ENCODE measurements around the gene AFDN. TPM values are rescaled to one million over a fixed set of nuclear protein-coding genes. Genes with fewer than 3 reads are reported as not detected.

The AFDN gene
- total RNA-seq, 2 donors from 2014 or later, result 214 to 239 TPM

GRCh38 chr6:167842457-167842856 lies 15.7 kb downstream of the AFDN start:
- Histone ChIP-seq H3K27me3 (ENCODE audit: control insufficient read depth, insufficient read depth, low read length, poor library complexity, severe bottlenecking) (no peaks in the 10 kb centered on the region), H3K4me3 (ENCODE audit: low read length) (no peak overlapping the region), H3K27ac (ENCODE audit: low read depth, low read length) (no peak overlapping the region), H3K4me1 (ENCODE audit: control insufficient read depth, insufficient read depth, low read length) (peaks cover 12% of the 10 kb centered on the region), H3K9ac (ENCODE audit: extremely low read depth, low read length, poor library complexity, severe bottlenecking) (no peak overlapping the region), H3K9me3 (ENCODE audit: control insufficient read depth, low read length) (no peaks in the 10 kb centered on the region), H3K36me3 (ENCODE audit: control insufficient read depth, insufficient read depth, low read length) (no peaks in the 10 kb centered on the region)
- Mint-ChIP-seq H3K27me3 (ENCODE audit: insufficient read depth) (no peaks in the 10 kb centered on the region), H3K27ac (no peak overlapping the region), H3K36me3 (ENCODE audit: low read depth) (no peaks in the 10 kb centered on the region), H3K4me1 (peaks cover 37% of the 10 kb centered on the region), H3K9me3 (no peaks in the 10 kb centered on the region), H3K4me3 (no peak overlapping the region)
- 100% methylated on average over 1 of the region's 1 CpG; no CpG with 5 or more reads in 1 of the 2 experiments for WGBS, 2 experiments (ENCODE audit: insufficient coverage in 1 of 2, insufficient read length in 1 of 2)
- DNase-seq, result no peak
- TF ChIP-seq, protein P1, sequence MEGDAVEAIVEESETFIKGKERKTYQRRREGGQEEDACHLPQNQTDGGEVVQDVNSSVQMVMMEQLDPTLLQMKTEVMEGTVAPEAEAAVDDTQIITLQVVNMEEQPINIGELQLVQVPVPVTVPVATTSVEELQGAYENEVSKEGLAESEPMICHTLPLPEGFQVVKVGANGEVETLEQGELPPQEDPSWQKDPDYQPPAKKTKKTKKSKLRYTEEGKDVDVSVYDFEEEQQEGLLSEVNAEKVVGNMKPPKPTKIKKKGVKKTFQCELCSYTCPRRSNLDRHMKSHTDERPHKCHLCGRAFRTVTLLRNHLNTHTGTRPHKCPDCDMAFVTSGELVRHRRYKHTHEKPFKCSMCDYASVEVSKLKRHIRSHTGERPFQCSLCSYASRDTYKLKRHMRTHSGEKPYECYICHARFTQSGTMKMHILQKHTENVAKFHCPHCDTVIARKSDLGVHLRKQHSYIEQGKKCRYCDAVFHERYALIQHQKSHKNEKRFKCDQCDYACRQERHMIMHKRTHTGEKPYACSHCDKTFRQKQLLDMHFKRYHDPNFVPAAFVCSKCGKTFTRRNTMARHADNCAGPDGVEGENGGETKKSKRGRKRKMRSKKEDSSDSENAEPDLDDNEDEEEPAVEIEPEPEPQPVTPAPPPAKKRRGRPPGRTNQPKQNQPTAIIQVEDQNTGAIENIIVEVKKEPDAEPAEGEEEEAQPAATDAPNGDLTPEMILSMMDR (conservative IDR thresholded peaks at IDR 0.05), result peak; percentile 34

GRCh38 chr6:167843023-167843422 lies 16.3 kb downstream of the AFDN start:
- Mint-ChIP-seq H3K27ac (no peak overlapping the region), H3K4me1 (peaks cover 43% of the 10 kb centered on the region), H3K4me3 (no peak overlapping the region), H3K9me3 (no peaks in the 10 kb centered on the region), H3K36me3 (ENCODE audit: low read depth) (no peaks in the 10 kb centered on the region), H3K27me3 (ENCODE audit: insufficient read depth) (no peaks in the 10 kb centered on the region)
- Histone ChIP-seq H3K9ac (ENCODE audit: extremely low read depth, low read length, poor library complexity, severe bottlenecking) (no peak overlapping the region), H3K27me3 (ENCODE audit: control insufficient read depth, insufficient read depth, low read length, poor library complexity, severe bottlenecking) (no peaks in the 10 kb centered on the region), H3K27ac (ENCODE audit: low read depth, low read length) (no peak overlapping the region), H3K36me3 (ENCODE audit: control insufficient read depth, insufficient read depth, low read length) (no peaks in the 10 kb centered on the region), H3K4me1 (ENCODE audit: control insufficient read depth, insufficient read depth, low read length) (peaks cover 12% of the 10 kb centered on the region), H3K9me3 (ENCODE audit: control insufficient read depth, low read length) (no peaks in the 10 kb centered on the region), H3K4me3 (ENCODE audit: low read length) (no peak overlapping the region)
- 86 to 94% methylated on average over 1 of the region's 1 CpG for whole genome bisulfite sequencing, 2 experiments (ENCODE audit: insufficient coverage in 1 of 2, insufficient read length in 1 of 2)
- TF ChIP-seq, protein P1 (conservative IDR thresholded peaks at IDR 0.05), result no peak
- no peak for DNase-seq

DNA sequence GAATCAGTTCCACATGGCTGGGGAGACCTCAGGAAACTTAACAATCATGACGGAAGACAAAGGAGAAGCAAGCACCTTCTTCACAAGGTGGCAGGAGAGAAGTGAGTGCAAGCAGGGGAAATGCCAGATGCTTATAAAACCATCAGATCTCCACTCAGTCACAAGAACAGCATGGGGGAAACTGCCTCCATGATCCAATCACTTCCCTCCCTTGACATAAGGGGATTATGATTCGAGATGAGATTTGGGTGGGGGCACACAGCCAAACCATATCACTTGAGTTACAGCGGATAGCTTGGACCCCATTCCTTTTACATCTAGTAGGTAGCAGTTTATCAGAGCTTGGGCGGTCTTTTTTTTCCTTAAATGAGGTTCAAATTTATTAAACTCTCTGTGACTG lies 19.1 kb downstream of the AFDN start:
- no peak for DNase-seq
- Histone ChIP-seq H3K4me3 (ENCODE audit: low read length) (no peak overlapping the region), H3K27ac (ENCODE audit: low read depth, low read length) (no peak overlapping the region), H3K9me3 (ENCODE audit: control insufficient read depth, low read length) (no peaks in the 10 kb centered on the region), H3K9ac (ENCODE audit: extremely low read depth, low read length, poor library complexity, severe bottlenecking) (no peak overlapping the region), H3K4me1 (ENCODE audit: control insufficient read depth, insufficient read depth, low read length) (peaks cover 16% of the 10 kb centered on the region), H3K36me3 (ENCODE audit: control insufficient read depth, insufficient read depth, low read length) (no peaks in the 10 kb centered on the region), H3K27me3 (ENCODE audit: control insufficient read depth, insufficient read depth, low read length, poor library complexity, severe bottlenecking) (no peaks in the 10 kb centered on the region)
- Mint-ChIP-seq H3K27me3 (ENCODE audit: insufficient read depth) (no peaks in the 10 kb centered on the region), H3K4me1 (peaks cover 59% of the 10 kb centered on the region), H3K9me3 (no peaks in the 10 kb centered on the region), H3K4me3 (no peak overlapping the region), H3K36me3 (ENCODE audit: low read depth) (no peaks in the 10 kb centered on the region), H3K27ac (peak overlapping the region; percentile 85)
- TF ChIP-seq, protein P1 (conservative IDR thresholded peaks at IDR 0.05), result no peak
- 79 to 87% methylated on average over 3 to 4 of the region's 4 CpGs for WGBS, 2 experiments (ENCODE audit: insufficient coverage in 1 of 2, insufficient read length in 1 of 2)

Measured in endodermal cell (in vitro differentiated cells).